Fibroblast of lung (primary cell): ENCODE results near the gene ARID1B.

Experiments used
- CTCF ChIP-seq, 2 donors: IDR thresholded peaks in 1 of 2; conservative IDR thresholded peaks in 1 of 2; 1 replicate in 1 of 2; 2 replicates in 1 of 2; pipeline ENCODE4 v1.5.1; 2011 to 2012; ENCODE audit warnings: low read length in 2 of 2, control low read depth in 1 of 2, inconsistent platforms in 1 of 2, low read depth in 1 of 2, mild to moderate bottlenecking in 1 of 2
- EZH2 ChIP-seq: IDR thresholded peaks from 2 replicates; pipeline ENCODE4 v1.5.1; 2012; ENCODE audit warnings: low read length, control low read depth, mild to moderate bottlenecking; ENCODE audit errors: missing control alignments

- TF ChIP-seq CTCF (conservative IDR thresholded peaks at IDR 0.05 in 1 of 2, IDR thresholded peaks at IDR 0.05 in 1 of 2; ENCODE audit: low read depth in 1 of 2, low read length in 2 of 2), result no peak
- TF ChIP-seq EZH2, result no peak
Observed at GRCh38 chr6:156989159-156989806, 212.1 kb downstream of the ARID1B start.
